Stimulated activated CD4-positive, alpha-beta T cell treated with anti-CD3 and anti-CD28 coated beads, Interleukin-2, amount 100 ng/mL, for 4 hours (primary cell): ENCODE data around the gene FETUB.
"Not testable (repeated sequence)": the region's sequence is repeated elsewhere in the genome, so short reads cannot be mapped to it uniquely, and the experiment has no call there.

ENCODE experiments used
- DNase-seq: peaks from one replicate; pipeline ENCODE4 v3.0.0-alpha.2; 2020; ENCODE audit warnings: low read depth

FETUB gene

DNA sequence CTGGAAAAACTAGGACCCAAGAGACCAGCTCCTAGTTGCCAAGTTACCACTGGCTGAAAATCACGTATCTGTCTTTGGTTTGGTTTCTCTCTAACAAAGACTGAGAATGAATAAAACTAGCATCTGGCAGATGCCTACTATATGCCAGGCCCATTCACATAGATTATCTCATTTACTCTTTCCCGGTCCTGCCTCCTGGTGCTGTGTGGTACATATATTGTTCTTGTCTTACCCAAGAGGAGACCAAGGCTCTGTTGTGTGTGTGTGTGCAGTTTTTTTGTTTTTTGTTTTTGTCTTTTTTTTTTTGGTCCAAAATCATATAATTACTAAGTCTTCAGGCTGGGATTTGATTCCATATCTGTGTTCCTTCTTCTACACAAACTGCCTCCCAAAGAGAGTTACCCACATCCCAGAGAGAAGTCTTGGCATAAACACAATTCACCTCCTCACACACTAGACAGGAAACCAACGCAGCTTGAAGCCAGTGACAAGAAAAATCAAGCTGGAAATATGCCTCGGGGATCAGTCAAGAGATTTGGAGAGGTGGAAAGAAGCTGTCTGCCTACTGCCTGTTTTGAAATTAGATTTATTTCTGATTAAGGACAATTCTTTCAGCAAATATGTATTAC lies 26.4 kb upstream of the FETUB start:
- no peak for DNase-seq

DNA sequence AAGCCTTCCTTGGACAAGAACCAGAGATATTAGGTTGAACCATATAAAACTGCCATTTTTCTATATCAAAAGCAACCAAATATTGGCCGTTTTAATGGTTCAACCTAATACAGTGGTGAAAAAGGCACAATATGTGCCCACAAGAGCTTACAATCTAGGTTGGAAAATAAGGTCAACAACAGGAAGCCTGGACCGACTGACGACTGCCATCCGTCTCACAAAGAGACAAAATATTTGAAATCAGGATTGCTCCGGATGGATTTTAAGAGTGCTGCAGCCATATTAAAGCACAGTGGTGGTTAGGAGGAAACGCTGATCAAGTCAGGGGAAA lies 26.0 kb upstream of the FETUB start:
- no peak for DNase-seq

DNA sequence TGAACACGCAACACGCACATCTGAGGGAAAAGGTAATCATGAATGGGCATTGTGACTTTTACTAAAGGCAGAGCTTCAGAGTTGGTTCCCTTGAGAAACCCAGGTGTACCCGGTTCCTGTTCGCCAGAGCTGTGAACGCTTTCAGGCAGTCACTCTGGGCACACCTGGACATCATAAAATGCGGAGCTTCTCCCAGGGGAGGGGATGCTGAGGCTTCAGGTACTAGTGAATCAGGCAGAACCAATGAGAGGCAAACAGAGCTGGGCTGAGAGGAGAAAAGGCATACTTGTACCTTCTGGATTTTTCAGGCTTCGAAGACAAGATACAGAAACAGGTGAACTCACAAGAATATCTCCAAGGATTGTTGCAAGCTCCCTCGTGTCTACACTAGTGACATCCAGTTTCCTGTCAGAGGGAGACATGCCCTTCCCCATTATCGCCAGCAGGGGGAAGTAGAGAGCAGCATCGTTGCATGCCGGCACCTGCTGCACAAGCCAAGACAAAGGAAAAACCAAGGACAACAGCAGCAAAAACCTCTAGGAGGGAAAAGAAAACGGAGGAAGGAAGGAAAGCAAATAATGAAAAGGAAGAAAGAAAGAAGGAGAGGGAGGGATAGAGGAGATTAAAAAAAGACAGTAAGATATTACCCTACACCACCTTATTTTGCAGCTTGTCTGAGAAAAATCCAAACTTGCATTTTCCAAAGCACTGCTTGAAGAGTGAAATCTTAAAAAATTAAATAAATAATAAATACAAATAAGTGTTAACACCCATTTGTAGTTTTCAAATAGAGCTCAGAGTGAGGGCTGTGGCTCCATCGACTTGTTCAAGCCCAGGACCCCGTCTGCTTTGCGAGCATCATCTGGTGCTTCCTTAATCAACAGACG lies 25.4 kb upstream of the FETUB start:
- peak; percentile 58 for DNase-seq

DNA sequence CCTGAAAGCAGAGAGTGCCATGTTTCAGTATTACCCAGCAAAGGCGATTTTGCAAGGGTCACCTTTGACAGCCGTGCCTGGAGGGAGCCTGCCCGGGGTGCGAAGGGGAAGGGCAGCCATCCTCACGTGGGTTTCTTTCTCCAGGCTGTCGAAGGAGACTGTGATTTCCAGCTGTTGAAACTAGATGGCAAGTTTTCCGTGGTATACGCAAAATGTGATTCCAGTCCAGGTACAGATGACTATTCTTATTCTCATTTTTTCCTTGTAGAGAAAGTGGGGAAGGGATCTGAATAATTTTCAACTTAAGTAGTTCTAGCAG lies 23.9 kb upstream of the FETUB start:
- DNase-seq = no peak

DNA sequence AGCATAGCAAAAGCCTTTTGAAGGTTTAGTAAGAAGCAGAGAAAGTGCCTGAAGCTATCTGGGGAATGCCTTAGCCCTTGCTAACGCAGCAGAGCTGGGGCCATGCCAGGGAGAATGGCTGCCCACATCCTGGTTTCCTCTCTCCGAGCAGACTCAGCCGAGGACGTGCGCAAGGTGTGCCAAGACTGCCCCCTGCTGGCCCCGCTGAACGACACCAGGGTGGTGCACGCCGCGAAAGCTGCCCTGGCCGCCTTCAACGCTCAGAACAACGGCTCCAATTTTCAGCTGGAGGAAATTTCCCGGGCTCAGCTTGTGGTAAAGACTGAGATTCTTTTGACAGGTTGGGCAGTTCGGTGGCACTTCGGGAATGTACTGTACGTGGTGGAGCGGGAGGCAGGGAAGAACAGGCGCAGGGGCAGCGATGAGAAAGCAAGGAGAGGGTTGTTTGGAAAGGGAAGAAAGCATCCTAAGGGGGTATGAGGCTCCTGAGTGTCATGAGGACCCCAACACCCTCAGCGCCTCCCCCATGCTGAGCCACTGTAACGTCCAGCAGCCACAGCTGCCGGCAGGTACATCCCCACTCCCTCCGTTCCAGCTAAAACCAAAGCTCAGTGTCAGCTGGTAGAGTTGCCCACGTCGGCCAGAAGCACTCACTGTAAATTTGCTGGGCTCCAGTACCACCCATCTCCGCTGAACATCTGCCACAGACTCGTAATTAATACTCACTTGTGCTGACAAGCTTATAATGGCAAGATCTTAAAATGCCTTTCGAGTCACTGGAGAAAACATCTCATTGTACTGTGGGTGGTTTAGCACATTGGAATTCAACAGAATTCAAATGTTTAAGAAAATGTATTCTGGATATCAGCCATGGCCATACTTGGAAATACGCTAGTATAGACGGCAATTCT lies 22.9 kb upstream of the FETUB start:
- peak; percentile 75 for DNase-seq

DNA sequence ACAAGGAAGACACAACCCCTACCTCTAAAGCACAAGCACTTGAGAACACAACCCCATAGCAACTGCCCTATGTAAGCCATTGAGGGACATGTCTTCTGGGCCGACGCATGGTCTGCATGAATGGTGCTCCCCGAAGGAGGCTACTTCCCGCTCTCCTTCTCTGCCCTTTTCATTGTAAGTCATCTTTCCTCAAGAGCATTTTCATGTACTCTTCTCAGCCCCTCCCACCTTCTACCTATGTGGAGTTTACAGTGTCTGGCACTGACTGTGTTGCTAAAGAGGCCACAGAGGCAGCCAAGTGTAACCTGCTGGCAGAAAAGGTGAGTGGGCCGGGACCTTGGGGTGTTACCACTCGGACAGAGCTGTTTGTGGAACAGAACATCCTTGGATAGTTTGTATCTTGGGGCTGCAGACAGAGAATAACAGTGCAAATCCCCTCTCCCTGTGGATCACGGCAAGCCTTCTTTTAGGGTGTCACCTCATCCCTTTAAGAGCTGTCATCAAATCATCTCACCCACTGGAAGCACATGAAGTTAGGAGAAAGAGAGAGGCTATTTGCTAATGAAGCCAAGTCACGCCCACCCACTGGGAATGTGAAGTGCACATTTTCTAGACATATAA lies 21.8 kb upstream of the FETUB start:
- no peak for DNase-seq

DNA sequence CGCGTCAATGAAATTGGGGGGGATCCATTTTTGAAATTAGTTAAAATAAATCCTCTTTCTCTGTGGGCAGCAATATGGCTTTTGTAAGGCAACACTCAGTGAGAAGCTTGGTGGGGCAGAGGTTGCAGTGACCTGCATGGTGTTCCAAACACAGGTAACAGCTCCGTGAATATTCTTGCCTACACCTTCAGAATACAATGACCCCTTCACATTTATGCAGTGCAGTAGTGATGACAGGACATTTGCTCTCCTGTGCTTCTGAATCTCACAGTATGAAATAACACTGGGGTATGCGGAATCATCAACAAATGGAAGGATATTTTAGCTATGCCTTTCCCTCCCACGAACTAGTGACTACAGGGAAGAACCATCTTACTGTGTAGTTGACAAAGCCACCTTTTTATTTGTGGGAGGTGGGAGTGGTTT lies 20.4 kb upstream of the FETUB start:
- DNase-seq = no peak

DNA sequence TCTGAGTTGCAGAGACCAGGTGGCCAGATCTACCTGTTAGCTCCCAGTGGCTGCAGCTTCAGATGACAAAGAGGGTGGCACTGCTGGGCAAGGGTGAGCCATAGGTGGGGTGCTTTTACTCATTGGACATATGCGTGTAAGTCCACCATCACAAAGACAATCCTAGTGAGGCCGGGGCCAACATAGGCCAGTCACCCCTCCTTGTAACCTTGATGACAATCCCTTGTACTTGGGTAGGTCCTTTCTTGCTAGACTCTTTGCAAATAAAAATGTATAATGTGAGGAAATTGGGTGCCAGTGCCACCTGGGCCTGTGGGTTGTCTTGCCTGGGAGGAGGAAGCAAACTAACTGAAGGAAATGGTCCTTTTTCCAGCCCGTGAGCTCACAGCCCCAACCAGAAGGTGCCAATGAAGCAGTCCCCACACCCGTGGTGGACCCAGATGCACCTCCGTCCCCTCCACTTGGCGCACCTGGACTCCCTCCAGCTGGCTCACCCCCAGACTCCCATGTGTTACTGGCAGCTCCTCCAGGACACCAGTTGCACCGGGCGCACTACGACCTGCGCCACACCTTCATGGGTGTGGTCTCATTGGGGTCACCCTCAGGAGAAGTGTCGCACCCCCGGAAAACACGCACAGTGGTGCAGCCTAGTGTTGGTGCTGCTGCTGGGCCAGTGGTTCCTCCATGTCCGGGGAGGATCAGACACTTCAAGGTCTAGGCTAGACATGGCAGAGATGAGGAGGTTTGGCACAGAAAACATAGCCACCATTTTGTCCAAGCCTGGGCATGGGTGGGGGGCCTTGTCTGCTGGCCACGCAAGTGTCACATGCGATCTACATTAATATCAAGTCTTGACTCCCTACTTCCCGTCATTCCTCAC lies 19.7 kb upstream of the FETUB start:
- DNase-seq = no peak

DNA sequence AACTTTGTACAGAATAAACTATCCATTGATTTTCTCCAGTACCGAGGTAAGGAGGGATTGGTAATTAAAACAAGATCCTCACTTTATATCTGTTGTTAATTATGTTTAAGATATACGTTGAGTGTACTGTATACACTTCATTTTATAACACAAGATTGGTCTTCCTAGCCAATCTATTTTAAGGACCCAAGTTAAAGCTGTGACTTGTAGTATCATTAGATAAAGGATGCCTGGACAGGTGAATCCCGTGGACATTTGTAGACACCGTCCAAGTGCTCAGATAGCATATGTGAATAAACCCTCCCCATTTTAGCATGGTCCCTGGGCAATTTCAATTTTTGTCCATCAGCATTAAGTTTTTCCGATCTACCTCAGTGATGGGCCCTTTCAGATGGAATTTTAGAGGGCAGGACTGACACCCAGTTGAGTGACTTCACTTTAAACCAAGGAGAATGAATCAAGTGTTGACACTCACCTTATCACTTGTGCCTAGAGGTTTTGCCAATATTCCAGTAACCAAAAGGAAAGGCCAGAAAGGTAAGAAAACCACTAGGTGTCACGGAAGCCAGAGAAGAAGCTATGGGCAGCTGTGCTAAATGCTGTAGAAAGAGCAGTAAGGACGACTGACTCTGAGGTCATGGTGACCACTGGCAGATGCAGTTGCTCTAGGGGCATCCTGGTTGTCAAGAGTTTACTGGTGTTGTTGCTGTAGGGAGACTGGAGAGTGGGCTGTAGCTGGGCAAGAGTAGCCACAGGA lies 18.1 kb upstream of the FETUB start:
- DNase-seq = no peak

DNA sequence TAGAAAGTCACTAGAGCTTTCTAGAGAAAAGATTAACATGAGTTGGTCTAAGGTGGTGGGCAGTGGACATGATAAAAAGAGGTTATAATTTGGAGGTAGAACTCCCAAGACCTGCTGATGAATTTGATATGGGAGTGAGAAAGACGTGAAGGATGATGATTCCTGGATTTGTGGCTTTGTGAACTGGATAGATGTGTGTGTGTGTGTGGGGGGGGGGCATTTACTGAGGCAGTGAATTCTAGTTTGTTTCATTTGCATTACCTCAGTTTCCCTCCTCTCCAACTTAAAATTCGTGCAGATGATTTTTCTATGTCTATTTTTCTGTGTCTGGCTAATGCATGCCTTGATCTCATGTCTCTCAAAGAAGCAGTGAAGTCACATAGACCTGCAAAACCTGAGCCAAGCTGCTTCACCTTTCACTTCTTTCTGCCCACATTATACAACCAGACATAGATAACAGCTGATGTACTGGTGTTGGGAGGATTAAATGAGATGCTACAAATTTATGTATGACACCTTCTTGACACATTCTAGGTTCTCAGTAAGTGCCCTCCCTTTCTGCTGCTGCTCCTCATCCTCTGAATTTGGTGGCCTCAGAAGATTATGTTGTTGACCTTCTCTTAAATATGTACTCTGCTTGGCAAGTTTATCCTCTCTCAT lies 17.4 kb upstream of the FETUB start:
- DNase-seq = no peak

DNA sequence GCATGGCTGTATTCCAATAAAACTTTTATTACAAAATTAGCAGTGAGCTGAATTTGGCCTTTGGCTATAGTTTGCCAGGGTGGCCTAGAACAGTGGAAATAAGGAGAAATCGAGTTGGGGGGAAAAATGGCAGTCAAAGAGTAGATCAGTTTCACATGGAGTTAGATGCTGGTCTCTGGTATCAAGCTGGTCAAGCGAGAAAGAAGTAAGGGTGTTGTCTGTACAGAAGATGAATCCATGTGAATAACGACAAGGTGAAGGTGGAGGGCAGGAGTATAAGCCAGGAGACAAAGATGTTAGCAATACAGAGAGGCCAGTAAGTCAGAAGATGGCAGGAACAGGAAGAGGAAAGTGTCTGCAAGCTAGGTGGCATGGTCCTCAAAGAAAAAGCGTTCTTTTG lies 15.6 kb upstream of the FETUB start:
- no peak for DNase-seq

DNA sequence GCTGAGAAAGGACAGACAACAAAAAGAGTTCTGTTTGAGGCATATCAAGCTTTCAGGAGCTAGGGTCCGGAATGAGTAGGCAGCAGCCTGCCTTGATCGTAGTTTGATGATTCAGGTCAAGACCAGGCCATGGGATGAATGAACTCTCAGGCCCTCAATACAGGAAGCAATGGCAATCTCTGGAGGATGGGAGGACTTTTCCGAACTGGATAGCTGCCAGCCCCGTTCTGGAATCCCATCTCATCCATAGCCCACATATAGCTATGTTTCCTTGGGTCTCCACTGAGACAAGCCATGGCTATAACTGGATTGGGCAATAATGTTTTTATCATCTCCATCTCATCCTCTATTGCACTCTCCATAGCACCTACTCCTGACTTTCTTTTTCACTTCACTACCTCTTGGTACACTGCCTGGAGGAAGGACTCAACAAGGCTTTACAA lies 14.6 kb upstream of the FETUB start:
- no peak for DNase-seq

DNA sequence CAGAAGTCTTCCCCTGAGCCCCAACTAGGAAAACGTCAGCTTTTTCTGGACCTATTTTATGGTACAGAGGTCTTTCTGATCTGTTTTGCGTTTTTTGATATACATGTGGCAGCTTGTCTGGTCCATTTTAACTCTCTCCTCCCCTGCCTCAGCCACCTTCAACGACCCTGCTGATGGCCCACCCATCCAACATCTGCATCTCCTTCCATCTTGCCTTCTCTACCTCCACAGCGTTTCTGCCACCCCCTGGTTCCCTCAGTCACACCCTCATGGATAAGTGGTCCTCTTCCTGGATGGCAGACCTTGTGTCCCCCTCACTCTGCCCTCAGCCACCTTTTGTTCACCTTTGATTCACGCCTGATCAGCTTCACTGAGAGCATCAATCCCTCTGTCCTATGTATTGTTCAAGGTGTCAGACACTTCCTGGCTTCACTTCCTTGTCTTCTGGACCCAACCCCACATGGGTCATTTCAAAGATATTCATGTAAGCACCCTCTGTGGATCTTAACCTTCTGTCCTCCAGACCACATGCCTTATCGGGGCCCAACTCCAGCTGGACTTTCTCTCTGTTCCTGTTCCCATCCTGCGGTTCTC lies 13.8 kb upstream of the FETUB start:
- DNase-seq = no peak

DNA sequence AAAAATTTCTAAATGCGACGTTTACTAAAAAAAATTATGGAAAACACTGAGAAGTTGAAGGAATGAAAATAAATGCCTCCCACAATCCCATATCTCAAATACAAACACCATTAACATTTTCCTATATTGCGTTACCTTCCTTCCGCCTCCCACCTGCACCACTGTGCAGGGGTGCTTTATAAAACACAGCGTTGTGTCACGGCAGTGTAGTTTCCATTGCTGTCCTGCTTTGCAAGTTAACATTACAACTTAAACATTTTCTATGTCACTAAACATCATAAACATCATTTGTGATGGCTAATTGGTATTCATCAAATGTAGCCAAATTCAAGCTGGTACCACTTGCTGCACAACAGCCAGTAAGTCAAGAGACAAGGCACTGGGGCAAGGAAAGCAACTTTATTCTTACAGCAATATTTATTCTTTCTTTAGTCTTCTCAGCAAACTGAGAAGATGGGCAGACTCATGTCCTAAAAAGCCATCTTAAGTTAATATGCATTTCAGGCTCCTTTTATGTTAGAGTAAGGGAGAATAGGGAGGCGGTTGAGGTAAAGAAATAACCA lies 12.3 kb upstream of the FETUB start:
- no peak for DNase-seq

DNA sequence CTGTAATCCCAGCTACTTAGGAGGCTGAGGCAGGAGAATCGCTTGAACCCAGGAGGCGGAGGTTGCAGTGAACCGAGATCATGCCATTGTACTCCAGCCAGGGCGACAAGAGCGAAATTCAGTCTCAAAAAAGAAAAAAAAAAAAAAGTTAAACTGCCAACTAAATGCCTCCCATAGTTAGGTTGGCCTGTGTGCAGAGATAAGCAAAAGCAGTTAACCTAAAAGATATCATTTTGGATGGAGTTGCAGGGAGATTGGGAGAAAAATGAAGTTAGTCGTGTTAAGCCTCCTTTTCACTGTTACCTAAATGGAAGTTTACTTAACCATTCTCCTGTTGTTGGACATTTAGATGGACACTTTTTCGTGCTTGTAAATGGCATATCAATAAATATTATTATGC lies 11.4 kb upstream of the FETUB start:
- DNase-seq = no peak

DNA sequence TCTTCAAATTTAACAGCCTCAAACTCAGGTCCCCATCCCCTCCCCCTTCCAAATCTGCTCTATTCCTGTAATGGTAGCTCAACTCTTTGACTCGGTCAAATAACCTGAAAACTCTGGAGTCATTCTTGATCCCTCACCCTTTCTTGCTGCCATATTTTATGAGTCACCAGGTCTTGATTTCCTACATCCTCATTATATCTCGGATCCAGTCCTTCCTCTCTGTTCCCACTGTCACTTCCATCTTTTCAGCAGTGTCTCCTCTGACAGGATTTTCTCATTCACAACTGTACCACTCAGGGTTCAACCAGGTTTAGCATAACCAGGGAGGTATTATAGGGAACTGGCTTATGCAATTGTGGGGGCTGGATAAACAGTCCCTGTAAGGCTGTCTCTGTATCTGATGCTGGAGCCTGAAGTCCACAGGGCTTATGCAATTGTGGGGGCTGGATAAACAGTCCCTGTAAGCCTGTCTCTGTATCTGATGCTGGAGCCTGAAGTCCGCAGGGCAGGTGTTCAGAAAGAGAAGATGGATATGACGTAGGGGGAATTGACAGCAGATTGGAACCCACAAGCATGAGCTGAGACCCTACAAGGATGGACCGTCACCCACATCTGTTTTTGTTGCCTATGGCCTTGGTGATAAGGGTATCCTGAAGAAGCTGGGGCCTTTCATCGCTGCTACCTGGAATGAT lies 9.1 kb upstream of the FETUB start:
- no peak for DNase-seq

DNA sequence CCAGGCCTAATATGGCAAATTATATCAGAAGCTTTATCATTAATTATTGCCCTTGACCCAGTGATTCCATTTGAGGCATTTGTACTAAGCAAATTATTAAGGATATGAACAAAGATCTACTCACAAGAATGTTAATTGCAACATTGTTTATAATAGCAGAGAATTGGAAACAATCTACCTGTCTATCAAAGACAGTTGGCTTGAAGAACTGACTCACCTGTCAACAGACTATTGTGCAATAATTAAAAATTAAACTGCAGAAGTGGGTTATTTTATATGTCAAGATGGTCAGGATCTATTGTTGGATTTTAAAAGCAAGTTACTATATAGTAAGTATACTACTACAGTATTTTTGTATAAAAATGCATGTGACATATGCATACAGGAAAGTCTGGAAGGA lies 6.7 kb upstream of the FETUB start:
- no peak for DNase-seq

DNA sequence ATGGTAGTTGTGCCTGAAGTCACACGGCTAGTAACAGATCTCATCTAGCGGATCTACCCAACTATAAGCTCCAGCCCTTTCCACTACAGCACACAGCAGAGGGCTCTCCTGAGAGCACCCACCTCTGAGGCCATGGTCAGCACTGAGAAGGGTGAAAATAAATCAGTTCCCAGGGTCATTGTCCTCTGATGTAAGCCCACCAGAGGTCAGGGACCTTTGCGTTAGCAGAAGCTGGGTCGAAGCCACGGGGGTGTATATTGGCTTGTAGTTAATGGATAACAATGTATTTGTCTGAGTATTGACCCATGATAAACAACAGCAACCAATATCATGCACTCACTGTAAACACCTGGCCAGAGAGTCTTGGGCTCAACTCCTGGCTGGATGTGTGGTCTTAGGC lies 6.0 kb upstream of the FETUB start:
- not testable (repeated sequence) for DNase-seq

DNA sequence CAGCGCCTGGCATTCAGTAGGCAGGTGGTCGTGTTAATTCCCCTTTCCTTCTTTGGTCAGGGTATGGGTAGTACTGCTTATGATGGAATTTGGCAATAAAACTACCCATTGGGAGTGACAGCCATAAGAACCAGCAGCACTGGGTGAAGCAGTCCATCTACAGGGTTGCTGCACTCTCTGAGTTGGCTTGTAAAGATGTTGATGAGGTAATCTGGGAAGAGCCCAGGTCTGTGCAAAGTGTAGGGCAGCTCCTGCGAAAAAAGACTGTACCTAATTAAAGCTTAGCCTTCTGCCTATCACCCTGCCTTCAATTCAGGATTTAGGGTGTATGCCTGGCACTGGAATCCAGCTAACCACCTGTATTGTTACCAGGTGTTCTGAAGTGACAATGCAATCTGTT lies 4.7 kb upstream of the FETUB start:
- DNase-seq = no peak
